GM12878 (cell line): ENCODE results near the gene MAD1L1. TPM values are rescaled to one million over a fixed set of nuclear protein-coding genes. Genes with fewer than 3 reads are reported as not detected.

Experiments
- ATAC-seq: fragments of 200-7000 bp; cut with Tn5 transposase; 3 replicates; pipeline ENCODE4 v1.9.1; 2020; ENCODE audit warnings: mild to moderate bottlenecking, moderate library complexity
- BruUV-seq: library from RNA; stranded (reverse); fragments of 400-500 nt; replicated peaks from 2 replicates; lab custom pipeline; 2021; lab: Mats Ljungman, UMichigan
- CTCF ChIA-PET: fragments of 300-600 bp; sonication (Branson Sonifier 250); formaldehyde crosslinking; extraction: SDS; loops from one replicate; lab custom pipeline; 2021; ENCODE audit warnings: inconsistent platforms; lab: Yijun Ruan, JAX
- POLR2A ChIA-PET: fragments of 350-600 bp; formaldehyde crosslinking; extraction: SDS; loops from one replicate; lab custom pipeline; 2021; ENCODE audit warnings: inconsistent platforms; lab: Charles Lee
- RAD21 ChIA-PET: fragments of 300-600 bp; sonication (Branson Sonifier 250); formaldehyde crosslinking; loops from one replicate; lab custom pipeline; 2023; ENCODE audit warnings: antibody characterized with exemption; ENCODE audit not compliant: unreplicated experiment; lab: Charles Lee
- SMC1A ChIA-PET: fragments of 300-600 bp; sonication (Branson Sonifier 250); formaldehyde crosslinking; loops from one replicate; lab custom pipeline; 2023; ENCODE audit not compliant: unreplicated experiment, uncharacterized antibody; lab: Charles Lee
- DNase-seq: peaks from one replicate; pipeline ENCODE4 v3.0.0-alpha.2; 2011; ENCODE audit warnings: low read depth, low spot score
- FAIRE-seq: peaks from 3 replicates; lab custom pipeline; 2011; peaks lifted over from hg19 to GRCh38; lab: Jason Lieb, UNC
- H2AFZ ChIP-seq: 2 replicates; pipeline ENCODE4 v1.6.0; 2011; ENCODE audit warnings: low read depth, low read length, control low read depth; ENCODE audit not compliant: control insufficient read depth
- H3K27ac ChIP-seq: 2 replicates; pipeline ENCODE4 v1.5.1; 2011; ENCODE audit warnings: control low read depth; ENCODE audit not compliant: control insufficient read depth, insufficient read depth
- H3K27me3 ChIP-seq, 2 experiments: replicated peaks in 1 of 2; 2 replicates each; pipeline versions ENCODE4 v1.6.0 to v1.6.1; 2011; ENCODE audit warnings: low read length in 1 of 2; ENCODE audit not compliant: control insufficient read depth in 2 of 2, insufficient read depth in 2 of 2
- H3K36me3 ChIP-seq, 2 experiments: 2 replicates each; pipeline ENCODE4 v1.5.1; 2011; ENCODE audit warnings: low read length in 1 of 2; ENCODE audit not compliant: control insufficient read depth in 2 of 2, insufficient read depth in 2 of 2
- H3K4me1 ChIP-seq: 2 replicates; pipeline ENCODE4 v1.6.1; 2011; ENCODE audit warnings: mild to moderate bottlenecking, low read length, moderate library complexity, mixed read lengths; ENCODE audit not compliant: control insufficient read depth, insufficient read depth
- H3K4me2 ChIP-seq: 2 replicates; pipeline ENCODE4 v1.6.0; 2011; ENCODE audit warnings: control low read depth; ENCODE audit not compliant: control insufficient read depth, insufficient read depth
- H3K4me3 ChIP-seq: fragments of 200-600 bp; sonication (generic); 2 replicates; pipeline ENCODE4 v1.5.1; 2016
- H3K79me2 ChIP-seq: 2 replicates; pipeline ENCODE4 v1.6.0; 2011; ENCODE audit warnings: low read length; ENCODE audit not compliant: control insufficient read depth, insufficient read depth
- H3K9ac ChIP-seq: 2 replicates; pipeline ENCODE4 v1.8.0; 2011; ENCODE audit warnings: low read length, control low read depth, mixed read lengths; ENCODE audit not compliant: control insufficient read depth, insufficient read depth
- H3K9me3 ChIP-seq: replicated peaks from 3 replicates; pipeline ENCODE4 v1.5.1; 2011; ENCODE audit warnings: mild to moderate bottlenecking, low read length; ENCODE audit not compliant: control insufficient read depth, insufficient read depth
- H4K20me1 ChIP-seq: 2 replicates; pipeline ENCODE4 v1.6.0; 2011; ENCODE audit not compliant: control insufficient read depth, insufficient read depth
- BHLHE40 ChIP-seq, 2 experiments: fragments of 450-650 bp in 1 of 2; IDR thresholded peaks; 2 replicates each; pipeline ENCODE4 v1.6.1; 2011 to 2017; ENCODE audit warnings: low read depth in 2 of 2, borderline replicate concordance in 1 of 2, improper control_type of control experiment in 1 of 2, low read length in 1 of 2, mild to moderate bottlenecking in 1 of 2
- FOXM1 ChIP-seq: IDR thresholded peaks from 2 replicates; pipeline ENCODE4 v1.6.1; 2012; ENCODE audit warnings: low read depth, mild to moderate bottlenecking, inconsistent platforms, low read length, moderate library complexity
- LARP7 ChIP-seq: fragments of 450-650 bp; IDR thresholded peaks from 2 replicates; pipeline ENCODE4 v1.6.1; 2017; ENCODE audit warnings: mild to moderate bottlenecking
- NFIC ChIP-seq: IDR thresholded peaks from 2 replicates; pipeline ENCODE4 v1.6.1; 2012; ENCODE audit warnings: low read depth, mild to moderate bottlenecking, inconsistent platforms, low read length, moderate library complexity
- PAX5 ChIP-seq: IDR thresholded peaks from 2 replicates; pipeline ENCODE4 v1.6.1; 2011; ENCODE audit warnings: low read depth, low read length, borderline replicate concordance
- POU2F2 ChIP-seq: IDR thresholded peaks from 3 replicates; pipeline ENCODE4 v1.6.1; 2011; ENCODE audit warnings: low read depth, mild to moderate bottlenecking, low read length, borderline replicate concordance
- RUNX3 ChIP-seq: IDR thresholded peaks from 2 replicates; pipeline ENCODE4 v1.6.1; 2012; ENCODE audit warnings: low read length, inconsistent platforms
- SPI1 ChIP-seq: IDR thresholded peaks from 2 replicates; pipeline ENCODE4 v1.6.1; 2011; ENCODE audit warnings: low read depth, mild to moderate bottlenecking, low read length, moderate library complexity, borderline replicate concordance; ENCODE audit not compliant: insufficient read depth
- SREBF1 ChIP-seq: IDR thresholded peaks from 2 replicates; pipeline ENCODE4 v1.6.1; 2012; ENCODE audit warnings: mild to moderate bottlenecking, low read length
- TBL1XR1 ChIP-seq: IDR thresholded peaks from 2 replicates; pipeline ENCODE4 v1.6.1; 2012; ENCODE audit warnings: low read depth, low read length, improper control_type of control experiment
- TCF12 ChIP-seq: IDR thresholded peaks from 2 replicates; pipeline ENCODE4 v1.6.1; 2011; ENCODE audit warnings: low read depth, mild to moderate bottlenecking, low read length
- ZNF217 ChIP-seq: fragments of 450-650 bp; IDR thresholded peaks from 2 replicates; pipeline ENCODE4 v1.6.1; 2017; ENCODE audit warnings: antibody characterized with exemption, mild to moderate bottlenecking
- WGBS: methylation state at CpG from one replicate; pipeline ENCODE4 v1.1.6; 2016; ENCODE audit warnings: low lambda C conversion rate; ENCODE audit not compliant: insufficient replicate concordance, insufficient coverage; ENCODE audit errors: missing lambda C conversion rate; 5-methylcytosine and 5-hydroxymethylcytosine counted together
- in situ Hi-C: fragments of 300-500 bp; cut with MboI; formaldehyde crosslinking; loops from 9 replicates; pipeline ENCODE4 v1.14.3; 2018; ENCODE audit warnings: mixed read lengths
- intact Hi-C: fragments of 100-400 bp; cut with micrococcal nuclease; formaldehyde crosslinking; loops from one replicate; pipeline ENCODE4 v1.14.2; 2022; ENCODE audit not compliant: unreplicated experiment
- polyA plus RNA-seq, 11 experiments: library from polyadenylated mRNA; depleted of rRNA in 4 of 11; unstranded in 6 of 11; stranded (reverse) in 5 of 11; fragments of >200 nt; fragmentation: Nextera tagmentation in 4 of 11; fragmentation: Illumina TruSeq in 1 of 11; extraction: Ambion mirVana in 4 of 11; extraction: Trizol in 1 of 11; gene quantifications; 1 replicate in 1 of 11; 2 replicates in 10 of 11; pipeline versions ENCODE4 v1.2.1 to v1.2.3, GENCODE V29; 2011 to 2016; ENCODE audit warnings: inconsistent platforms in 2 of 11, missing spikeins in 2 of 11, low read depth in 1 of 11
- total RNA-seq, 4 experiments: library from RNA; depleted of rRNA in 3 of 4; stranded (reverse); fragments of >200 nt in 3 of 4; fragmentation: Illumina TruSeq in 1 of 4; extraction: Trizol in 1 of 4; gene quantifications; 2 replicates each; pipeline versions ENCODE4 v1.2.1 to v1.2.3, GENCODE V29; 2013 to 2021
- TF ChIP-seq, protein P1 (sequence below): IDR thresholded peaks from 2 replicates; pipeline ENCODE4 v1.6.1; 2012; ENCODE audit warnings: low read length, inconsistent platforms
- TF ChIP-seq, protein P2 (sequence below): fragments of 150-350 bp; IDR thresholded peaks from 2 replicates; pipeline ENCODE4 v1.6.1; 2016; ENCODE audit warnings: low read depth, low read length

MAD1L1 gene
- total and polyA plus RNA-seq, 10 of the 15 experiments (the other 5 are each of a cell fraction or from before 2014, with no cell fraction given) = 2.2 to 76.8 (median 38.3) TPM

DNA sequence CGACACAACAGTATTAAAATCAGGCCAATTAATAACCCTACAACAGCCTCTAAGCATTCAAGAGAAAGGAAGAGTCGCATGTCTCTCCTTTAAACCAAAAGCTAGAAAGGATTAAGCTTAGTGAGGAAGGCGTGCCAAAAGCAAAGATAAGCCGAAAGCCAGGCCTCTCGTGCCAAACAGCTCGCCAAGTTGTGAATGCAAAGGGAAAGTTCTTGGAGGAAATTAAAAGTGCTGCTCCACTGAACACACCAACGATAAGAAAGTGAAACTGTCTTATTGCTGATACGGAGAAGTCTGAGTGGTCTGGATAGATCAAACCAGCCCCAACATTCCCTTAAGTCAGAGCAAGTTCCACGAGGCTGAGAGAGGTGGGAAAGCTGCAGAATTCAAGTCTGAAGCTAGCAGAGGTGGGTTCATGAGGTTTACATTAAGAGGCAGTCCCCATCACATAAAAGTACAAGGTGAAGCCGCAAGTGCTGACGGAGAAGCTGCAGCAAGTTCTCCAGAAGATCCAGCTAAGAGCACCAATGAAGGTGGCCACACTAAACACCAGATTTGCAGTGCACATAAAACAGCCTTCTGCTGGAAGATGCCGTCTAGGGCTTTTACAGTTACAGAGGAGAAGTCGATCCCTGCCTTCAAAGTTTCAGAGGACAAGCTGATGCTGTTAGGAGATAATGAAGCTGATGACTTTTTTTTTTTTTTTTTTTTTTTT, 194.8 kb downstream of the MAD1L1 start:
- in situ Hi-C loops = no loop called here
- Histone ChIP-seq H3K4me3 (no peak overlapping the region; the same call in 1 of the 2 replicates), H3K9me3 (no peaks in the 10 kb centered on the region), H3K4me1 (peaks cover 18% of the 10 kb centered on the region), H3K36me3 (no peaks in the 10 kb centered on the region; a peak in 1 of 4 replicates), H3K9ac (no peak overlapping the region), H4K20me1 (peaks cover 3% of the 10 kb centered on the region; the same call in 1 of the 2 replicates), H3K4me2 (peak overlapping the region; percentile 71), H3K27ac (no peak overlapping the region), H3K79me2 (no peaks in the 10 kb centered on the region), H2AFZ (no peak overlapping the region), H3K27me3 (no peaks in the 10 kb centered on the region)
- POLR2A ChIA-PET = interaction anchor here (0.6 to 1.1 kb wide), 3 partner anchors 8 to 211 kb away, joined by 3 to 5 read pairs (median 3); no protein-coding TSS in a partner anchor
- RAD21 ChIA-PET = interaction anchor here (1.2 to 3.1 kb wide), 3 partner anchors 19 to 171 kb away, joined by 3 to 8 read pairs (median 6); no protein-coding TSS in a partner anchor
- BruUV-seq = no TSS peak
- SMC1A ChIA-PET = interaction anchor here (0.6 to 1.6 kb wide), 6 partner anchors 9 to 320 kb away, joined by 3 to 5 read pairs (median 4); no protein-coding TSS in a partner anchor
- TF ChIP-seq SREBF1 = peak; percentile 53; the same call in 1 of the 2 replicates
- TF ChIP-seq NFIC = peak; percentile 62; the same call in 1 of the 2 replicates
- no peak for TF ChIP-seq LARP7
- TF ChIP-seq FOXM1 = 0 out of 2 replicates have a peak, but pooled peaks have one; percentile 38
- TF ChIP-seq TBL1XR1 = 0 out of 2 replicates have a peak, but pooled peaks have one; percentile 30
- TF ChIP-seq PAX5 = peak; percentile 91
- TF ChIP-seq TCF12 = 0 out of 2 replicates have a peak, but pooled peaks have one; percentile 4
- TF ChIP-seq ZNF217 = peak; percentile 73; the same call in 1 of the 2 replicates
- TF ChIP-seq BHLHE40 (IDR thresholded peaks at IDR 0.05; ENCODE audit: borderline replicate concordance in 1 of 2, low read depth in 2 of 2, low read length in 1 of 2) = peak; percentile 74 to 76; a peak in 3 of 4 replicates
- no peak for TF ChIP-seq SPI1
- TF ChIP-seq, protein P1, sequence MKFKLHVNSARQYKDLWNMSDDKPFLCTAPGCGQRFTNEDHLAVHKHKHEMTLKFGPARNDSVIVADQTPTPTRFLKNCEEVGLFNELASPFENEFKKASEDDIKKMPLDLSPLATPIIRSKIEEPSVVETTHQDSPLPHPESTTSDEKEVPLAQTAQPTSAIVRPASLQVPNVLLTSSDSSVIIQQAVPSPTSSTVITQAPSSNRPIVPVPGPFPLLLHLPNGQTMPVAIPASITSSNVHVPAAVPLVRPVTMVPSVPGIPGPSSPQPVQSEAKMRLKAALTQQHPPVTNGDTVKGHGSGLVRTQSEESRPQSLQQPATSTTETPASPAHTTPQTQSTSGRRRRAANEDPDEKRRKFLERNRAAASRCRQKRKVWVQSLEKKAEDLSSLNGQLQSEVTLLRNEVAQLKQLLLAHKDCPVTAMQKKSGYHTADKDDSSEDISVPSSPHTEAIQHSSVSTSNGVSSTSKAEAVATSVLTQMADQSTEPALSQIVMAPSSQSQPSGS = 0 out of 2 replicates have a peak, but pooled peaks have one; percentile 42
- TF ChIP-seq RUNX3 = peak; percentile 59
- TF ChIP-seq POU2F2 = peak; percentile 79; the same call in 1 of the 3 replicates
- TF ChIP-seq, protein P2, sequence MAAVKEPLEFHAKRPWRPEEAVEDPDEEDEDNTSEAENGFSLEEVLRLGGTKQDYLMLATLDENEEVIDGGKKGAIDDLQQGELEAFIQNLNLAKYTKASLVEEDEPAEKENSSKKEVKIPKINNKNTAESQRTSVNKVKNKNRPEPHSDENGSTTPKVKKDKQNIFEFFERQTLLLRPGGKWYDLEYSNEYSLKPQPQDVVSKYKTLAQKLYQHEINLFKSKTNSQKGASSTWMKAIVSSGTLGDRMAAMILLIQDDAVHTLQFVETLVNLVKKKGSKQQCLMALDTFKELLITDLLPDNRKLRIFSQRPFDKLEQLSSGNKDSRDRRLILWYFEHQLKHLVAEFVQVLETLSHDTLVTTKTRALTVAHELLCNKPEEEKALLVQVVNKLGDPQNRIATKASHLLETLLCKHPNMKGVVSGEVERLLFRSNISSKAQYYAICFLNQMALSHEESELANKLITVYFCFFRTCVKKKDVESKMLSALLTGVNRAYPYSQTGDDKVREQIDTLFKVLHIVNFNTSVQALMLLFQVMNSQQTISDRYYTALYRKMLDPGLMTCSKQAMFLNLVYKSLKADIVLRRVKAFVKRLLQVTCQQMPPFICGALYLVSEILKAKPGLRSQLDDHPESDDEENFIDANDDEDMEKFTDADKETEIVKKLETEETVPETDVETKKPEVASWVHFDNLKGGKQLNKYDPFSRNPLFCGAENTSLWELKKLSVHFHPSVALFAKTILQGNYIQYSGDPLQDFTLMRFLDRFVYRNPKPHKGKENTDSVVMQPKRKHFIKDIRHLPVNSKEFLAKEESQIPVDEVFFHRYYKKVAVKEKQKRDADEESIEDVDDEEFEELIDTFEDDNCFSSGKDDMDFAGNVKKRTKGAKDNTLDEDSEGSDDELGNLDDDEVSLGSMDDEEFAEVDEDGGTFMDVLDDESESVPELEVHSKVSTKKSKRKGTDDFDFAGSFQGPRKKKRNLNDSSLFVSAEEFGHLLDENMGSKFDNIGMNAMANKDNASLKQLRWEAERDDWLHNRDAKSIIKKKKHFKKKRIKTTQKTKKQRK = no peak
- 27% methylated on average over 13 of the region's 13 CpGs for WGBS
- FAIRE-seq (peak; percentile 82), ATAC-seq (peak; percentile 89), DNase-seq (peak; percentile 43)
- CTCF ChIA-PET = interaction anchor here (0.6 to 1.5 kb wide), 4 partner anchors 12 to 172 kb away, joined by 3 to 4 read pairs (median 3); no protein-coding TSS in a partner anchor
- intact Hi-C loops = no loop called here
